ENCODE data around the gene PHF19. TPM values are rescaled to one million over a fixed set of nuclear protein-coding genes. Genes with fewer than 3 reads are reported as not detected.

Gene PHF19
- total and polyA plus RNA-seq, 2 experiments from 2014 or later = 16.8 to 31.0 TPM

- Mint-ChIP-seq H3K4me1 (peaks cover 19% of the 10 kb centered on the region), H3K36me3 (ENCODE audit: low read depth) (peaks cover 16% of the 10 kb centered on the region), H3K27me3 (ENCODE audit: insufficient read depth, low read depth, poor library complexity) (peaks cover 8% of the 10 kb centered on the region), H3K27ac (no peak overlapping the region), H3K4me3 (no peak overlapping the region), H3K9me3 (no peaks in the 10 kb centered on the region)
- Histone ChIP-seq H3F3A (replicated peaks; ENCODE audit: low read depth) (no peaks in the 10 kb centered on the region), H3K4me1 (ENCODE audit: insufficient read depth) (peaks cover 12% of the 10 kb centered on the region), H2AFZ (no peak overlapping the region), H3K27me3 (ENCODE audit: insufficient read depth) (no peaks in the 10 kb centered on the region), H4K20me1 (replicated peaks; ENCODE audit: insufficient read depth) (no peaks in the 10 kb centered on the region), H3K4me2 (no peak overlapping the region), H3K27ac (ENCODE audit: low read depth) (no peak overlapping the region), H3K36me3 (ENCODE audit: insufficient read depth) (peaks cover 4% of the 10 kb centered on the region; the same call in 1 of the 2 replicates), H3K79me2 (replicated peaks; ENCODE audit: insufficient read depth) (peaks cover 40% of the 10 kb centered on the region), H3K9me2 (ENCODE audit: insufficient read depth) (no peaks in the 10 kb centered on the region), H3K4me3 (no peak overlapping the region)
- ATAC-seq (no peak), DNase-seq (ENCODE audit: low spot score) (no peak)
- no peak for TF ChIP-seq CREB1 (CRISPR knock-in tag; IDR thresholded peaks at IDR 0.05; ENCODE audit: low read depth)
- TF ChIP-seq NANOG (IDR thresholded peaks at IDR 0.05; ENCODE audit: borderline replicate concordance) = no peak
- no peak for TF ChIP-seq ZNF462 (CRISPR knock-in tag; IDR thresholded peaks at IDR 0.05)
- TF ChIP-seq EZH2 (IDR thresholded peaks at IDR 0.05; ENCODE audit: low read depth, unreplicated experiment) = no peak
- TF ChIP-seq, protein P1, sequence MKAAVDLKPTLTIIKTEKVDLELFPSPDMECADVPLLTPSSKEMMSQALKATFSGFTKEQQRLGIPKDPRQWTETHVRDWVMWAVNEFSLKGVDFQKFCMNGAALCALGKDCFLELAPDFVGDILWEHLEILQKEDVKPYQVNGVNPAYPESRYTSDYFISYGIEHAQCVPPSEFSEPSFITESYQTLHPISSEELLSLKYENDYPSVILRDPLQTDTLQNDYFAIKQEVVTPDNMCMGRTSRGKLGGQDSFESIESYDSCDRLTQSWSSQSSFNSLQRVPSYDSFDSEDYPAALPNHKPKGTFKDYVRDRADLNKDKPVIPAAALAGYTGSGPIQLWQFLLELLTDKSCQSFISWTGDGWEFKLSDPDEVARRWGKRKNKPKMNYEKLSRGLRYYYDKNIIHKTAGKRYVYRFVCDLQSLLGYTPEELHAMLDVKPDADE (IDR thresholded peaks at IDR 0.05) = no peak
- TF ChIP-seq POLR2AphosphoS5 (IDR thresholded peaks at IDR 0.05; ENCODE audit: low read depth) = no peak
- TF ChIP-seq, protein P2, sequence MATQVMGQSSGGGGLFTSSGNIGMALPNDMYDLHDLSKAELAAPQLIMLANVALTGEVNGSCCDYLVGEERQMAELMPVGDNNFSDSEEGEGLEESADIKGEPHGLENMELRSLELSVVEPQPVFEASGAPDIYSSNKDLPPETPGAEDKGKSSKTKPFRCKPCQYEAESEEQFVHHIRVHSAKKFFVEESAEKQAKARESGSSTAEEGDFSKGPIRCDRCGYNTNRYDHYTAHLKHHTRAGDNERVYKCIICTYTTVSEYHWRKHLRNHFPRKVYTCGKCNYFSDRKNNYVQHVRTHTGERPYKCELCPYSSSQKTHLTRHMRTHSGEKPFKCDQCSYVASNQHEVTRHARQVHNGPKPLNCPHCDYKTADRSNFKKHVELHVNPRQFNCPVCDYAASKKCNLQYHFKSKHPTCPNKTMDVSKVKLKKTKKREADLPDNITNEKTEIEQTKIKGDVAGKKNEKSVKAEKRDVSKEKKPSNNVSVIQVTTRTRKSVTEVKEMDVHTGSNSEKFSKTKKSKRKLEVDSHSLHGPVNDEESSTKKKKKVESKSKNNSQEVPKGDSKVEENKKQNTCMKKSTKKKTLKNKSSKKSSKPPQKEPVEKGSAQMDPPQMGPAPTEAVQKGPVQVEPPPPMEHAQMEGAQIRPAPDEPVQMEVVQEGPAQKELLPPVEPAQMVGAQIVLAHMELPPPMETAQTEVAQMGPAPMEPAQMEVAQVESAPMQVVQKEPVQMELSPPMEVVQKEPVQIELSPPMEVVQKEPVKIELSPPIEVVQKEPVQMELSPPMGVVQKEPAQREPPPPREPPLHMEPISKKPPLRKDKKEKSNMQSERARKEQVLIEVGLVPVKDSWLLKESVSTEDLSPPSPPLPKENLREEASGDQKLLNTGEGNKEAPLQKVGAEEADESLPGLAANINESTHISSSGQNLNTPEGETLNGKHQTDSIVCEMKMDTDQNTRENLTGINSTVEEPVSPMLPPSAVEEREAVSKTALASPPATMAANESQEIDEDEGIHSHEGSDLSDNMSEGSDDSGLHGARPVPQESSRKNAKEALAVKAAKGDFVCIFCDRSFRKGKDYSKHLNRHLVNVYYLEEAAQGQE (IDR thresholded peaks at IDR 0.05; ENCODE audit: unreplicated experiment) = no peak
- TF ChIP-seq, protein P3, sequence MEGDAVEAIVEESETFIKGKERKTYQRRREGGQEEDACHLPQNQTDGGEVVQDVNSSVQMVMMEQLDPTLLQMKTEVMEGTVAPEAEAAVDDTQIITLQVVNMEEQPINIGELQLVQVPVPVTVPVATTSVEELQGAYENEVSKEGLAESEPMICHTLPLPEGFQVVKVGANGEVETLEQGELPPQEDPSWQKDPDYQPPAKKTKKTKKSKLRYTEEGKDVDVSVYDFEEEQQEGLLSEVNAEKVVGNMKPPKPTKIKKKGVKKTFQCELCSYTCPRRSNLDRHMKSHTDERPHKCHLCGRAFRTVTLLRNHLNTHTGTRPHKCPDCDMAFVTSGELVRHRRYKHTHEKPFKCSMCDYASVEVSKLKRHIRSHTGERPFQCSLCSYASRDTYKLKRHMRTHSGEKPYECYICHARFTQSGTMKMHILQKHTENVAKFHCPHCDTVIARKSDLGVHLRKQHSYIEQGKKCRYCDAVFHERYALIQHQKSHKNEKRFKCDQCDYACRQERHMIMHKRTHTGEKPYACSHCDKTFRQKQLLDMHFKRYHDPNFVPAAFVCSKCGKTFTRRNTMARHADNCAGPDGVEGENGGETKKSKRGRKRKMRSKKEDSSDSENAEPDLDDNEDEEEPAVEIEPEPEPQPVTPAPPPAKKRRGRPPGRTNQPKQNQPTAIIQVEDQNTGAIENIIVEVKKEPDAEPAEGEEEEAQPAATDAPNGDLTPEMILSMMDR (conservative IDR thresholded peaks at IDR 0.05; ENCODE audit: low read depth in 2 of 2) = no peak
Measured at GRCh38 chr9:120845255-120845654, 31.7 kb downstream of the PHF19 start.

All from GM23338 (cell line).